ENCODE measurements around the gene NUTM1. TPM values are rescaled to one million over a fixed set of nuclear protein-coding genes. Genes with fewer than 3 reads are reported as not detected.
"Not testable (repeated sequence)": the region's sequence is repeated elsewhere in the genome, so short reads cannot be mapped to it uniquely, and the experiment has no call there.

NUTM1 gene
- total RNA-seq, 1 donor from 2014 or later: not detected

- Mint-ChIP-seq H3K4me3 (no peak overlapping the region), H3K9me3 (peaks cover 4% of the 10 kb centered on the region), H3K27me3 (no peaks in the 10 kb centered on the region), H3K36me3 (ENCODE audit: low read depth) (peaks cover 32% of the 10 kb centered on the region), H3K4me1 (peaks cover 23% of the 10 kb centered on the region), H3K27ac (peak overlapping the region; percentile 64)
- intact Hi-C loops (cut with micrococcal nuclease): no loop called here
- DNase-seq: peak; percentile 63
Observed at GRCh38 chr15:34341381-34342212, 1.5 kb upstream of the NUTM1 start.

GRCh38 chr15:34342213-34342736 is 840 bp upstream of the NUTM1 start:
- intact Hi-C loops (cut with micrococcal nuclease); H3K27me3 Mint-ChIP-seq; H3K4me3 Mint-ChIP-seq; H3K9me3 Mint-ChIP-seq: not testable (repeated sequence)
- Mint-ChIP-seq H3K27ac (peak overlapping the region; percentile 64), H3K36me3 (ENCODE audit: low read depth) (peaks cover 30% of the 10 kb centered on the region), H3K4me1 (peaks cover 17% of the 10 kb centered on the region)
- peak; percentile 78 for DNase-seq

DNA sequence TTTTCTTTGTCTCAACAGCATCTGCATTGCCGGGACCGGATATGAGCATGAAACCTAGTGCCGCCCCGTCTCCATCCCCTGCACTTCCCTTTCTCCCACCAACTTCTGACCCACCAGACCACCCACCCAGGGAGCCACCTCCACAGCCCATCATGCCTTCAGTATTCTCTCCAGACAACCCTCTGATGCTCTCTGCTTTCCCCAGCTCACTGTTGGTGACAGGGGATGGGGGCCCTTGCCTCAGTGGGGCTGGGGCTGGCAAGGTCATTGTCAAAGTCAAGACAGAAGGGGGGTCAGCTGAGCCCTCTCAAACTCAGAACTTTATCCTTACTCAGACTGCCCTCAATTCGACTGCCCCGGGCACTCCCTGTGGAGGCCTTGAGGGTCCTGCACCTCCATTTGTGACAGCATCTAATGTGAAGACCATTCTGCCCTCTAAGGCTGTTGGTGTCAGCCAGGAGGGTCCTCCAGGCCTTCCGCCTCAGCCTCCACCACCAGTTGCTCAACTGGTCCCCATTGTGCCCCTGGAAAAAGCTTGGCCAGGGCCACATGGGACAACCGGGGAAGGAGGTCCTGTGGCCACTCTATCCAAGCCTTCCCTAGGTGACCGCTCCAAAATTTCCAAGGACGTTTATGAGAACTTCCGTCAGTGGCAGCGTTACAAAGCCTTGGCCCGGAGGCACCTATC is 5.0 kb downstream of the NUTM1 start:
- H3K27ac Mint-ChIP-seq: no peak overlapping the region
- H3K9me3 Mint-ChIP-seq: no peaks in the 10 kb centered on the region
- intact Hi-C loops (cut with micrococcal nuclease): no loop called here
- H3K27me3 Mint-ChIP-seq: no peaks in the 10 kb centered on the region
- peaks cover 2% of the 10 kb centered on the region for H3K36me3 Mint-ChIP-seq (ENCODE audit: low read depth)
- peaks cover 3% of the 10 kb centered on the region for H3K4me1 Mint-ChIP-seq
- no peak overlapping the region for H3K4me3 Mint-ChIP-seq
- no peak for DNase-seq

- intact Hi-C loops (cut with micrococcal nuclease): no loop called here
- no peak overlapping the region for H3K27ac Mint-ChIP-seq
- no peaks in the 10 kb centered on the region for H3K9me3 Mint-ChIP-seq
- H3K27me3 Mint-ChIP-seq: no peaks in the 10 kb centered on the region
- peaks cover 3% of the 10 kb centered on the region for H3K4me1 Mint-ChIP-seq
- peaks cover 6% of the 10 kb centered on the region for H3K36me3 Mint-ChIP-seq (ENCODE audit: low read depth)
- H3K4me3 Mint-ChIP-seq: no peak overlapping the region
- no peak for DNase-seq
Observed at GRCh38 chr15:34348735-34349300, 5.7 kb downstream of the NUTM1 start.

GRCh38 chr15:34349769-34350168 is 6.7 kb downstream of the NUTM1 start:
- Mint-ChIP-seq H3K27ac (no peak overlapping the region), H3K36me3 (ENCODE audit: low read depth) (peaks cover 12% of the 10 kb centered on the region), H3K4me1 (peaks cover 3% of the 10 kb centered on the region), H3K9me3 (no peaks in the 10 kb centered on the region), H3K4me3 (no peak overlapping the region), H3K27me3 (no peaks in the 10 kb centered on the region)
- intact Hi-C loops (cut with micrococcal nuclease): no loop called here
- DNase-seq: no peak

GRCh38 chr15:34352996-34353395 is 9.9 kb downstream of the NUTM1 start:
- H3K27ac Mint-ChIP-seq; intact Hi-C loops (cut with micrococcal nuclease); H3K27me3 Mint-ChIP-seq; DNase-seq; H3K9me3 Mint-ChIP-seq; H3K4me3 Mint-ChIP-seq; H3K4me1 Mint-ChIP-seq: not testable (repeated sequence)
- H3K36me3 Mint-ChIP-seq (ENCODE audit: low read depth): peaks cover 22% of the 10 kb centered on the region

DNA sequence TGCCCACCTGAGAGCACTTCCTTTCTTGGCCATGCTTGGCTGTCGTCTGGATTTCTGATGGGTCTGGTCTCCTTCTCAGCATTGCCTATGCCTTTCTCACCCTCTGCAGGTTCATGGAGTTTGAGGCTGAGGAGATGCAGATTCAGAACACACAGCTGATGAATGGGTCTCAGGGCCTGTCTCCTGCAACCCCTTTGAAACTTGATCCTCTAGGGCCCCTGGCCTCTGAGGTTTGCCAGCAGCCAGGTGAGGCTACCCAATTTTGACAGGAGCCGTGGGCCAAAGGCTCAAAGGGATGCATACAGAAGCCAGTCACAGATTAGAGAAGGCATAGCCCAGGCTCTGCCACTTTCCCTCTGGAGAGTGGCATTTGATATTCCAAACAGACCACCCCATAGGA is 10.5 kb downstream of the NUTM1 start:
- no peak for DNase-seq
- Mint-ChIP-seq H3K27ac (no peak overlapping the region), H3K27me3 (no peaks in the 10 kb centered on the region), H3K9me3 (no peaks in the 10 kb centered on the region), H3K4me3 (no peak overlapping the region), H3K36me3 (ENCODE audit: low read depth) (peaks cover 25% of the 10 kb centered on the region), H3K4me1 (peaks cover 3% of the 10 kb centered on the region)
- intact Hi-C loops (cut with micrococcal nuclease): no loop called here

DNA sequence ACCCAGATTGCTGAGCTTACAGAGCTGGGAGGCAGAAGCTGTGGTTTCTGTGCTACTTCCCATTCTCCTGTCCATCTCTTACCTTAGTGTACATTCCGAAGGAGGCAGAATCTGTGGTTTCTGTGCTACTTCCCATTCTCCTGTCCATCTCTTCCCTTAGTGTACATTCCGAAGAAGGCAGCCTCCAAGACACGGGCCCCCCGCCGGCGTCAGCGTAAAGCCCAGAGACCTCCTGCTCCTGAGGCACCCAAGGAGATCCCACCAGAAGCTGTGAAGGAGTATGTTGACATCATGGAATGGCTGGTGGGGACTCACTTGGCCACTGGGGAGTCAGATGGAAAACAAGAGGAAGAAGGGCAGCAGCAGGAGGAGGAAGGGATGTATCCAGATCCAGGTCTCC is 11.2 kb downstream of the NUTM1 start:
- no peak overlapping the region for H3K27ac Mint-ChIP-seq
- H3K4me1 Mint-ChIP-seq: peaks cover 3% of the 10 kb centered on the region
- no peak for DNase-seq
- no peaks in the 10 kb centered on the region for H3K27me3 Mint-ChIP-seq
- peaks cover 29% of the 10 kb centered on the region for H3K36me3 Mint-ChIP-seq (ENCODE audit: low read depth)
- H3K9me3 Mint-ChIP-seq: no peaks in the 10 kb centered on the region
- H3K4me3 Mint-ChIP-seq: no peak overlapping the region
- intact Hi-C loops (cut with micrococcal nuclease): no loop called here

DNA sequence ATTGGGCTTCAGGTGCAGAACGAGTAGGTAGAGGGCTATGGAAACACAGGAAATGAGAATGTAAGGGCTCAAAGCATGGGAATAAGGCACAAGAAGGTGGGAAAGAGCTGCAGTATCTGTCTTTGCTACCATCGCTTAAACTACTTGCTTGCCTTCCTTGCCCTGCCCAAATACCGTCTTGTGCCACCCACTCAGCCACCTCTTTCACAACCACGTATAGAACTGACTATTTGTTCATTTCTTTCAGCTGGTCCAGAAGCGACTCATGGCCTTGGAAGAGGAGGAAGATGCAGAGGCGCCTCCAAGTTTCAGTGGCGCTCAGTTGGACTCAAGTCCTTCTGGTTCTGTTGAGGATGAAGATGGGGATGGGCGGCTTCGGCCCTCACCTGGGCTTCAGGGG is 12.1 kb downstream of the NUTM1 start:
- intact Hi-C loops (cut with micrococcal nuclease): no loop called here
- Mint-ChIP-seq H3K4me1 (peaks cover 3% of the 10 kb centered on the region), H3K27ac (no peak overlapping the region), H3K9me3 (no peaks in the 10 kb centered on the region), H3K36me3 (ENCODE audit: low read depth) (peaks cover 35% of the 10 kb centered on the region), H3K4me3 (no peak overlapping the region), H3K27me3 (no peaks in the 10 kb centered on the region)
- DNase-seq: no peak

DNA sequence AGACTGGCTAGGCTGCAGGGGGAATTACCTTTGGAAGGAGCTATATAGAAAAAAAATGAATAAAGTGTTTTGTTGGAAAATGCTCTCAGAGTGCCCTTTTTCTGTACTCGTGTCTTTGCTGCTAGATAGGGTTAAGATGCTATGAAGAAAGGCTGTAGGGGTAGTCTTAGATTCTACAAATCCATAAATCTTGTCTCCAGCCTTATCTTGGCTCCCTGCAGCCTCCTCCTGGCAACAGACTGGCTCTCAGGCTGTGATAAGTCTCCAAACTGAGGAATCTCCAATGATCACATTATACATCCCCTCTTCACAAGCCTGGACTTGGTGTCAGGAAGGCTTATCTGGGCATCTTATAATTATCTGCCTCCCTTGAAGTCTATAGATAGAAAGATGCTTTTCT is 14.5 kb downstream of the NUTM1 start:
- Mint-ChIP-seq H3K4me3 (no peak overlapping the region), H3K9me3 (no peaks in the 10 kb centered on the region), H3K27me3 (no peaks in the 10 kb centered on the region), H3K36me3 (ENCODE audit: low read depth) (peaks cover 50% of the 10 kb centered on the region), H3K27ac (no peak overlapping the region), H3K4me1 (peaks cover 1% of the 10 kb centered on the region)
- DNase-seq: no peak
- intact Hi-C loops (cut with micrococcal nuclease): no loop called here

DNA sequence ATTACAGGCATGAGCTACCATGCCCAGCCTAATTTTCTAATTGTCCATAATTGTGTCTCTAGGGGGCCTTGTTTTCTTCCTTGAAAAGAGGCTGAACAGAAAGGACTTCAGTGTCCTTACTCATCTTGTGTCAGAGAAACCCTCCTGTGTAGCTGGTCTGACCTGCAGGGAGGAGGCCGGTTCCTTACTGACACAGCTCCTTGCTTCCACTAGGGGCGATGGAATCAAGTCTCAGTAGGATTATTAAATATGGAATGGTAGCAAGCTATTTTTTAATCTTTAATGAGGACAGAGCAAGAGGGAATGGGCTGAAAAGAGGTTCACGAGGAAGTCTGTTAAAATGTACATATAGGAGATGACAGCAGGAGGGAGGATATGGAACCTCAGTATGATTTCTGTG is 15.3 kb downstream of the NUTM1 start:
- no peaks in the 10 kb centered on the region for H3K9me3 Mint-ChIP-seq
- intact Hi-C loops (cut with micrococcal nuclease): no loop called here
- H3K36me3 Mint-ChIP-seq (ENCODE audit: low read depth): peaks cover 54% of the 10 kb centered on the region
- H3K27ac Mint-ChIP-seq: no peak overlapping the region
- H3K4me1 Mint-ChIP-seq: peaks cover 5% of the 10 kb centered on the region
- no peak overlapping the region for H3K4me3 Mint-ChIP-seq
- H3K27me3 Mint-ChIP-seq: no peaks in the 10 kb centered on the region
- DNase-seq: no peak

GRCh38 chr15:34358948-34359347 is 15.8 kb downstream of the NUTM1 start:
- no peak for DNase-seq
- intact Hi-C loops (cut with micrococcal nuclease): no loop called here
- no peaks in the 10 kb centered on the region for H3K27me3 Mint-ChIP-seq
- H3K4me3 Mint-ChIP-seq: no peak overlapping the region
- H3K27ac Mint-ChIP-seq: no peak overlapping the region
- peaks cover 7% of the 10 kb centered on the region for H3K4me1 Mint-ChIP-seq
- H3K36me3 Mint-ChIP-seq (ENCODE audit: low read depth): peaks cover 56% of the 10 kb centered on the region
- H3K9me3 Mint-ChIP-seq: no peaks in the 10 kb centered on the region

DNA sequence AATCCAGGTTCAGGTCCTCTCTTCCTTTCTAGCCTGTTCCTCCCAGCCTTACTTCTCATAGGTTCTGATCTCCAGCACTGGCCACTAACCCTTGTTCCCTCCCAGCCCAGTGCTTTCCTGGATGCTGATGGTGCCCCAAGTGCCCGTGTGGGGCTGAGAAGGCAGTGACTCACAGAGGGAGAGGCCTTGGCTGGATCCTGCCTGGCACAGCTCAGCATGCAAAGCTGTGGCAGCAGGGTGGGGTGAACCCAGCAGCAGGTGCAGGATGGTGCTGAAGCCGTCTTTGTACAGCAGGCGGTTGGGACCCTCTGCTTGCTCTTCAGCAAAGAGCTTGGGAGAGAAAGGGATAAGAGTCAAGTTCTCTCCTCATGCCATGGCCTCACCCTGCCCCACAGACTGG is 16.3 kb downstream of the NUTM1 start:
- no peaks in the 10 kb centered on the region for H3K27me3 Mint-ChIP-seq
- intact Hi-C loops (cut with micrococcal nuclease): no loop called here
- no peak overlapping the region for H3K27ac Mint-ChIP-seq
- no peak for DNase-seq
- no peak overlapping the region for H3K4me3 Mint-ChIP-seq
- H3K36me3 Mint-ChIP-seq (ENCODE audit: low read depth): peaks cover 54% of the 10 kb centered on the region
- peaks cover 7% of the 10 kb centered on the region for H3K4me1 Mint-ChIP-seq
- no peaks in the 10 kb centered on the region for H3K9me3 Mint-ChIP-seq

- H3K36me3 Mint-ChIP-seq (ENCODE audit: low read depth): peaks cover 50% of the 10 kb centered on the region
- H3K4me1 Mint-ChIP-seq: peaks cover 16% of the 10 kb centered on the region
- no peaks in the 10 kb centered on the region for H3K27me3 Mint-ChIP-seq
- intact Hi-C loops (cut with micrococcal nuclease): loop anchor here (10.0 kb wide), 3 partner anchors 255 to 325 kb away; partner anchors contain the start of genes AVEN, EMC7 and PGBD4
- H3K4me3 Mint-ChIP-seq: no peak overlapping the region
- no peak for DNase-seq
- no peak overlapping the region for H3K27ac Mint-ChIP-seq
- no peaks in the 10 kb centered on the region for H3K9me3 Mint-ChIP-seq
Observed at GRCh38 chr15:34360298-34360697, 17.2 kb downstream of the NUTM1 start.

Data from activated CD4-positive, alpha-beta T cell treated with anti-CD3 and anti-CD28 coated beads, Interleukin-2, amount 10 ng/mL, durations not matched to agents 24 days and 14 days (primary cell).